Stimulated activated CD4-positive, alpha-beta T cell treated with anti-CD3 and anti-CD28 coated beads, Interleukin-15, amount 100 ng/mL, for 24 hours (primary cell): Measurements from ENCODE around the gene IQGAP3.
A peak's percentile ranks its signal among the peaks of the same experiment; 100 is the strongest.
"Not testable (repeated sequence)": the region's sequence is repeated elsewhere in the genome, so short reads cannot be mapped to it uniquely, and the experiment has no call there.

ENCODE experiments used
- DNase-seq: peaks from one replicate; pipeline ENCODE4 v3.0.0-alpha.2; 2020

Gene IQGAP3

GRCh38 chr1:156592158-156592909 is 20.0 kb upstream of the IQGAP3 start:
- no peak for DNase-seq

GRCh38 chr1:156591432-156592157 is 19.2 kb upstream of the IQGAP3 start, which contains the start of gene NAXE:
Gene NAXE, plus strand, starts transcription at chr1:156591776. Its CDS starts 29 bp downstream, at chr1:156591805.
- peak; percentile 81 for DNase-seq

DNA sequence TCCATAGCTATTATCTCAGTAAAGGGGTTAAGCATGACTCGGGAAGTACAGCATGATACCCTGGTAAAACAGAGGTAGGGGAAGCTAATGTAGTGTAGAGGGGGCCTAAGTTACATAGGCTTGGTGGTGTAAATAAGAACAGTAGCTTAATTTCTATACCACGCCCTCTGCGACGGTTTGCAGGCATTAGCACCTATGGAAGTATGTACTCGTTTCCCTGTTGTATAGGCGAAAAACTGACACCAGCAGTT is 18.7 kb upstream of the IQGAP3 start:
- no peak for DNase-seq

GRCh38 chr1:156590326-156591180 is 18.2 kb upstream of the IQGAP3 start:
- no peak for DNase-seq

GRCh38 chr1:156589546-156589945 is 17.2 kb upstream of the IQGAP3 start:
- DNase-seq = no peak

DNA sequence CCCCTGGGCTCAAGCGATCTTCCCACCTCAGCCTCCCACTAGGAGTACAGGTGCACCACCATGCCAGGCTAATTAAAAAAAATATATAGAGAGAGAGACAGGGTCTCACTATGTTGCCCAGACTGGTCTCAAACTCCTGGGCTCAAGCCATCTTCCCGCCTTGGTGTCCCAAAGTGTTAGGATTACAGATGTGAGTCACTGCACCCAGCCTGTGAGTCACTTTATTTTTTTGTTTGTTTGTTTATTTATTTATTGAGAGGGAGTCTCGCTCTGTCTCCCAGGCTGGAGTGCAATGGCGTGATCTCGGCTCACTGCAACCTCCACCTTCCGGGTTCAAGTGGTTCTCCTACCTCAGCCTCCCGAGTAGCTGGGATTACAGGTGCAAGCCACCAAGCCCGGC is 15.6 kb upstream of the IQGAP3 start:
- not testable (repeated sequence) for DNase-seq

DNA sequence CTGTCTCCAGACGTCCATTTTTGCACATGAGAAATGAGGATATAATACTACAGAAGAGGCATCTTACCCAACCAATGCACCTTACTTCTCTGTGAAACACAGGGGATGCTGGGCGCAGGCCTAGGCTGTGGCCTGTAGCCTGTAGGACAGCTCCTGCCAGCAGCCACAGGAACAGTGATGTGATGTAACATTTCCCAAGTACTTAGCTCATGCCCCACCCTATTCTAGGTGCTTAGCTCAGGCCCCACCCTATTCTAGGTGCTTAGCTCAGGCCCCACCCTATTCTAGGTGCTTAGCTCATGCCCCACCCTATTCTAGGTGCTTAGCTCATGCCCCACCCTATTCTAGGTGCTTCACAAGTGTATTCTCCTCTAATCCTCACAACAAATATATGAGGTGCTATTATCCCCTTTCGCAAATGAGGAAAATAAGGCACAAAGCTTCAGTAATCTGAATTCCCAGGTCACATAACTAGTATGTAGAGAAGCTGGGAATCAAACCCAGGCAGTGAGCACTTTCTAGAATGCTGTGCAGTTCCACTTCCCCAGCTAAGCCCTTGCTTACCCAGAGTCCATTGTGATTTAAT is 14.6 kb upstream of the IQGAP3 start:
- no peak for DNase-seq

DNA sequence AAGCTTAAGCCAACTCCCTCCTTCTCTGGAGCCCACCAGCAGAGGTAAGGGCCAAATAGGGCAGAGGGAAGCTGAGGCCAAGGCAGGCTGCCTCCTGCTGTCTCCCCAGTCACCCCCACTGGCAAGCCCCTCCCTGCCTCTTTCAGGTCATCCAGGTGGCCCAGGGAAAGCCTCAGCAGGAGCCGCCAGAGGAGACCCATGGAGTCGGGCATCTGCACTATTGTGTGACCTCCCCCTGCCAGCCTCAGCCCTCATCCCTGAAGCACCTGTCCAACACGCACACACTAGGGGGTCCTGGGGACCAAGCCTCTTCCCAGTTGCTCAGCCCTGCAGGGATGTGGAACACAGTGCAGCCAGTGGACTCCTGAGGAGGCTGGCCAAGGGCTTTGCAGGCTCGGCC is 14.0 kb upstream of the IQGAP3 start:
- no peak for DNase-seq

GRCh38 chr1:156584813-156585212 is 12.4 kb upstream of the IQGAP3 start:
- no peak for DNase-seq

DNA sequence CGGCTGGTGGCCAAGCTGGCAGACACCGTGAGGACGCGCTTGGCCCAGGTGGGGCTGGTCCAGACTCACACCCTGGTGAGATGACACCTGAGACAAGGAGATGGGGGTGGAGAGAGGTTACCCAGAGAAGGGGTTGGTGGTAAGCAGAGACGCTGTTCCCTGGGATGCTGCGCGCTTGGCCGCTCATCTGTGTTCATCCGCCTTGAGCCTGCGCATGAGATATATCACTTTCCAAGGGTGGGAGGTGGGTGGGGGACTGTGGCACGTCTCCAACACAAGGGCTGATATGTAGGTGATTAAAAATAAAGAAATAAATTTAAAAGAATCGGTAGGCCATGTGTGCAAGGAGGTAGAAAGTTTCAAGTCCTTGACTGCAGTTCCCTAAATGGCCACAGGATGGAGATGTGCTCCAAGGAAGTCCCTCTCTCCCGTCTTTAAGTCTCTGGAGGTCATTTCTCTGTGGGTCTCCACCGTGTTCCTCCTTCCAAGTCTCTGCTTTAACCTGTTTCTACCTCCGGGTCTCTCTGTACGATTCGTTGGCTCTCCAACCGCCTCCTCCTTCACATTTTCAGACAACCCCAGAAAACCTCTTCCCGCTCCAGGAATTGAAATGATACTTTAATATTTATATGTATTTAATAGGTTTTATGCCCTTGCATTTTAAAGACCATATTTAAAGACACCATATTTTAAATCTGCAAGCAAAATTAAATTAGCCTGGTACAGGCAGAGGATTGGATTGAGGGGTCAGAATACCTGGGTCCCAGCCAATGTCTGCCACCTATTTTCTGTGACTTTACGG is 11.7 kb upstream of the IQGAP3 start:
- DNase-seq = peak; percentile 86

DNA sequence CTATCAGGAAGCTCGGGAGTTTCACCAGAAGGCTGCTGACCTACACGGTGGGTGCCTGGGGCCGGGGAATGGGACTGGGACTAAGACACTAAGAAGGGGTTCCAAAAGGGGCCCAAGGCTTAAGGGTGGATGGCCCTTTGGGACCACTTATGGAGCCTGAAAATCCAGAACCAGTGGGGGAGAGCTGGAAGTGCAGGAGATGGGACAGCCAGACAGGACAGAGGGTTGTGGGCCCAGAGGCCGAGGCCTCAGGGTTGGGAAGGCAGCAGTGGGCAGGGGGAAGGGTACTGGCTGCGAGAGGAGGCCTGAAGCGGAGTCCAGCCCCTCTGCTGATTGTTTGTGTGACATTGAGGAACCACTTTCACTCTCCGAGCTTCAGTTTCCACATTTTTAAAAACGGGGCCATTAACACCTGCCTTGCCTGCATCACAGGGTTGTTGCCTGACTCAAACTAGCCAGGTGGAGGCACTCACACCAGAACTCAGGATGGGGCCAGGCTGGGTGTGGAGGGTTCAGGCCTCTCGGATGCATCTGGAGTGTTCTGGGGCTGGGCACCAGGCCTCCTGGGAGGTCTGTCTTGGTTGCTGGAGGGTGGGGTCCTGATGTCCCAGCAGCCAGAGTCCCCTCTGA is 10.1 kb upstream of the IQGAP3 start:
- no peak for DNase-seq

DNA sequence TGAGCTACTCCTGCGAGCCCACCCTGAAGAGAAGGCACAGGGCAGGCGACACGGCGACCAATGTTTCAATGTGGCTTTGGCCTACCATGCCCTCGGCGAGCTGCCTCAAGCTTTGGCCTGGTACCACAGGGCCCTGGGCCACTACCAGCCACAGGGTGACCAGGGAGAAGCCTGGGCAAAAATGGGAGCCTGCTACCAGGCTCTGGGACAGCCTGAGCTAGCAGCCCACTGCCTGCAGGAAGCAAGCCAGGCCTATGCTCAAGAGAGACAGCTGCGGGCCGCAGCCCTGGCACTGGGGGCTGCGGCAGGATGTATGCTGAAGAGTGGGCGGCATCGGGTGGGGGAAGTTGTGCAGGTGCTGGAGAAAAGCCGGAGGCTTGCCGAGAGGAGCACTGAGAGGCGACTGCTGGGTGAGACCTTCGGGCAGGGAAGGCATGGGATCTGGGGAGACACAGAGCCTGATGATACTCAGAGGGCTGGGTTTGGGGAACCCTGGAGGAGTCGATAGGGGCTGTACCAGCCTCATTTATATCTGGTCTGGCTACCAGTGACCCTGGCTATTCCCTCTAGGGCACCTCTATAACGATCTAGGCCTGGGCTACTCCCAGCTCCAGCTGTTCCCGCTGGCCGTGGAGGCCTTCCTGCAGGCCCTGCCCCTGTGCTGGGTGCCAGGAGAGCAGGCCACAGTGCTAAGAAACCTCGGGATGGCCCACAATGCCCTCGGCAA is 9.5 kb upstream of the IQGAP3 start:
- peak; percentile 39 for DNase-seq

- no peak for DNase-seq
Observed at GRCh38 chr1:156579472-156579871, 7.1 kb upstream of the IQGAP3 start, which contains the start of gene TTC24. Gene TTC24, plus strand, starts transcription at chr1:156579723. Its CDS starts 1,642 bp downstream, at chr1:156581365.

DNA sequence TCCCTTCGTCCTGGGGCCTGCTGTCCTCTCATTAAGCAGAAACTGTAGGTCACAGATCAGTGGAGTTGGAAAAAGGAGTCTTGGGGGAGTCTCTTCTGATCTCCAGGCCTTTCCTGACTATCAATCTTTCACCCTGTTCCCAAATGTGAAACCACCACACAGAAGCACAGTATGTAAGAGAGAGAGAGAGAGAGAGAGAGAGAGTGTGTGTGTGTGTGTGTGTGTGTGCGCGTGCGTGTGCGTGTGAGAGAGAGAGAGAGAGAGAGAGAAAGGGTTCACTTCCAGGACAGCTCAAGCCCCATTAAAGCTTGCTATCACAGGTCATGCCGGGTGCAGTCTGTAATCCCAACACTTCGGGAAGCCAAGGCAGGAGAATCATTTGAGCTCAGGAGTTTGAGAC is 5.7 kb upstream of the IQGAP3 start:
- no peak for DNase-seq

DNA sequence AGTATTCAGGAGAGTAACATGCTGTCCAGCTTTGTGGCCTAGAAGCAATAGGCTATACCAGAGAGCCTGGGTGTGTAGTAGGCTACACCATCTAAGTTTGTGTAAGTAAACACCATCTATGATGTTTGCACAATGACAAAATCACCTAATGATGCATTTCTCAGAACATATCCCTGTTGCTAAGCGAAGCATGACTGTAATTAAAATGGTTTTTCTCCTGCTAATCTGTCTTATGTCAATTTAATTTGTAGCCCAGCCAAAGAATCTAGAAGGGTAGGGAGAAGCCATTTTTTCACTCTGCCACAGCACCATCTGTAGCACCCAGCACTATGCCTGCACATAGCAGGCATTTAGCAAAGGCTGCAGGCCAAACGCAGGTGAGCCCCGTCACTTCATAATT is 5.2 kb upstream of the IQGAP3 start:
- DNase-seq = no peak

DNA sequence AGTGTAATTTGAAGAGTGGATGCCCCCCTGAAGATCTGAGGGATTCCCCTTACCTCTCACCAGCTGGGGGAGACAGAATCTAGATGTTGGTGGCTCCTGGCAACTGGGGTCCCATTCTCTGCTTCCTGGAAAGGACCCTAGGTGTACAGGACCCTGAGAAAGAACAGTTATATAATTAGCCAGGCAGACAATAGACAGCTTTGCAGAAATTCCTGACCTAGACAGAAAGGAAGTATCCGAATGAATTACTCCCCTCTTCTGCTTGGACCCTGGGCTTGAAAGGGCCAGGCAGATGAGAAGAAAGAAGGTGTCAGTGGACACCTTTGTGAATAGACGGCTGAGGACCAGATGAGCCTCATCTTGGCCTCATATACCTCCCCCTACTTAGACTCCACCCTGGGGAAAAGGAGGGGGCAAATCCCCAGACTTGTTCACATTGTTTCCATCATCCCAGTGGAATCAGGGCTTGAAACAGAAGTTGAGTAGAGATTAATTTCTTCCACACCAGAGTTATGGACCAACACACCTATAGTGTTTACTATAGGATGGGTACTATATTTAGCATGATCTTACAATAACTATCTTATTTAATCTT is 1.8 kb upstream of the IQGAP3 start:
- DNase-seq = no peak

GRCh38 chr1:156572663-156573018 is 276 bp upstream of the IQGAP3 start:
- no peak for DNase-seq

DNA sequence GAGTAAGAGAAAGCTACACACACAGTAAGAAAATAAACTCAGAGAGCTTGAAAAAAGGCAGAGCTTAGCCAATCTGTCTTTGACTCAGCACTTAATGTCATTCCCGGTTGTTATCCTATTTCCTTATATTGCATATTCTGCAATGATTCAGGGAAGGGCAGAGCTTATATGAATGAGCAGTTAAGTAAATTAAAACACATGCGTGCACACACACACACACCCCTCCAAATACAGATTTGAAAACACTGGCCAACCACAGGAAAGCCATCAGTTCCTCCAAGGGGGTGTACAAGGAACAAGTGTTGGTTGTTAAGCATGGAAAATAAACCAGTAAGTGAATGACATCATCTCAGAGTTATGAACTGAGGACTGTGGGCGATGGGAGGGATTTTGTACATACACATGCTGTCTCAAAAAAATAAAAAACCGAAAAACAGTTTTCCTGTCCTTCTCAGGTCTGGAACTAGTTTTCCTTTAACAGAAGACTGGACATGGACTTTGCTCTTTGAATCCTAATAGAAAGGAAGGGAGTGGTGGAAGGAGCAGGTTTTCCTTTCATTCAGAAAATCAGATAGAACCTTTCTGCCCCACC is 1.0 kb downstream of the IQGAP3 start:
- DNase-seq = no peak

DNA sequence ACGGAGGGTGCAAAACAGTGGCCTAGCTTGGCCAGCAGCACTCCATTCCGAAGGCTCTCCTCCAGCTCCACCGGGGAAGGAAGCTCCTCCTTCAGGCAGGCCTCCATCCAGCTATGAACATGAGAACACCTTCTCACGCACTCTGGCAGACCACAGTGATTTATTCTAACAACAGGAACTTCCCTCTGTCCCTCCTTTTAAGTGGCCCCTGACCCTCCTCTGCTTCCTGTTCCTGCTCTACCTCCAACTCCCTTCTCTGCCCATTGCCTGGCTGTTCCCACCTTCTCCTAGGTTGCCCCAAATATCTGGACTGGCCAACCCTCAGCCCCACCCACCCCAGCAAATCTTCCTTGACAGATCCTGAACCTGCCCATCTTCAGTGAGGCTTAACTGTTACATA is 5.9 kb downstream of the IQGAP3 start:
- DNase-seq = no peak

DNA sequence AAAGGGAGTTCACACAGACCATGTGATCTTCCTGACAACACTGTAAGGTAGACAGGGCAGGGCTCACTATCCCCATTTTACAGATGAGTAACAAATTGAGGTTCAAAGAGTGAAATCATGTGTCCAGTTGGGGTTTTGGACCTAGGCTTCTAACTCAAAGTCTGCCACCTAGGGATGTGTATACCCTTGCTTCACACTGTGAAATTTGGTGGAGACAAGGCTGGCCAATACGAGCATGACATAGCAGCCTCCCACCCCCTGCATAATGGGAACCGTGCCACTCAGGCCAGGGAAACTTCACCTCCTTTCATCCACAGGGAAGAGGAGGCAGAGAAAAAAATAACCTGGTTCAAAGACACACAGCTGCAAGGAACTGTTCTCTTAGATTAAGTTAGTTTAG is 6.8 kb downstream of the IQGAP3 start:
- DNase-seq = no peak
